ENCODE measurements around the gene POU2AF1. TPM values are rescaled to one million over a fixed set of nuclear protein-coding genes. Genes with fewer than 3 reads are reported as not detected.
"Not testable (repeated sequence)": the region's sequence is repeated elsewhere in the genome, so short reads cannot be mapped to it uniquely, and the experiment has no call there.

Gene POU2AF1
- polyA plus RNA-seq, 3 donors, result 0.61 to 1.4 (median 1.1) TPM

- DNase-seq (ENCODE audit: low read depth in 3 of 3, low spot score in 2 of 3), result no peak
Measured at GRCh38 chr11:111326824-111327223, 52.3 kb downstream of the POU2AF1 start.

GRCh38 chr11:111325259-111325658 is 53.8 kb downstream of the POU2AF1 start:
- DNase-seq (ENCODE audit: low read depth in 3 of 3, low spot score in 2 of 3), result no peak

- no peak for DNase-seq (ENCODE audit: low read depth in 3 of 3, low spot score in 2 of 3)
Measured at GRCh38 chr11:111324277-111324720, 54.8 kb downstream of the POU2AF1 start.

- DNase-seq (ENCODE audit: low read depth in 3 of 3, low spot score in 2 of 3), result no peak
Measured at GRCh38 chr11:111322534-111322933, 56.5 kb downstream of the POU2AF1 start.

- DNase-seq (ENCODE audit: low read depth in 3 of 3, low spot score in 2 of 3), result no peak
Measured at GRCh38 chr11:111320728-111321568, 58.1 kb downstream of the POU2AF1 start.

- not testable (repeated sequence) for DNase-seq (ENCODE audit: low read depth in 3 of 3, low spot score in 2 of 3)
Measured at GRCh38 chr11:111320199-111320598, 58.9 kb downstream of the POU2AF1 start.

GRCh38 chr11:111319296-111319695 is 59.8 kb downstream of the POU2AF1 start:
- DNase-seq (ENCODE audit: low read depth in 3 of 3, low spot score in 2 of 3), result no peak

- DNase-seq (ENCODE audit: low read depth in 3 of 3, low spot score in 2 of 3), result no peak
Measured at GRCh38 chr11:111312076-111312475, 67.0 kb downstream of the POU2AF1 start.

- no peak for DNase-seq (ENCODE audit: low read depth in 3 of 3, low spot score in 2 of 3)
Measured at GRCh38 chr11:111310723-111311122, 68.4 kb downstream of the POU2AF1 start.

GRCh38 chr11:111310088-111310487 is 69.0 kb downstream of the POU2AF1 start:
- DNase-seq (ENCODE audit: low read depth in 3 of 3, low spot score in 2 of 3), result no peak

GRCh38 chr11:111309215-111309915 is 69.7 kb downstream of the POU2AF1 start:
- no peak for DNase-seq (ENCODE audit: low read depth in 3 of 3, low spot score in 2 of 3)

GRCh38 chr11:111308140-111308539 is 70.9 kb downstream of the POU2AF1 start:
- DNase-seq (ENCODE audit: low read depth in 3 of 3, low spot score in 2 of 3), result no peak

- DNase-seq (ENCODE audit: low read depth in 3 of 3, low spot score in 2 of 3), result no peak
Measured at GRCh38 chr11:111307472-111308108, 71.5 kb downstream of the POU2AF1 start.

GRCh38 chr11:111306321-111306720 is 72.8 kb downstream of the POU2AF1 start:
- DNase-seq (ENCODE audit: low read depth in 3 of 3, low spot score in 2 of 3), result no peak

- DNase-seq (ENCODE audit: low read depth in 3 of 3, low spot score in 2 of 3), result no peak
Measured at GRCh38 chr11:111305876-111306275, 73.2 kb downstream of the POU2AF1 start.

GRCh38 chr11:111305162-111305802 is 73.8 kb downstream of the POU2AF1 start:
- DNase-seq (ENCODE audit: low read depth in 3 of 3, low spot score in 2 of 3), result no peak

- DNase-seq (ENCODE audit: low read depth in 3 of 3, low spot score in 2 of 3), result no peak
Measured at GRCh38 chr11:111303461-111303860, 75.6 kb downstream of the POU2AF1 start.

GRCh38 chr11:111302298-111302697 is 76.8 kb downstream of the POU2AF1 start:
- DNase-seq (ENCODE audit: low read depth in 3 of 3, low spot score in 2 of 3), result no peak
